HAP-1 (cell line): ENCODE data around the gene PRKCB.

Experiments used
- DNase-seq, 2 experiments: peaks; one replicate each; pipeline ENCODE4 v3.0.0-alpha.2; 2016 to 2020; ENCODE audit warnings: low spot score in 2 of 2
- H3K27me3 ChIP-seq: fragments of 250-450 bp; sonication (Bioruptor Pico); 2 replicates; pipeline ENCODE4 v1.5.1; 2020; ENCODE audit warnings: low read depth, mild to moderate bottlenecking, moderate library complexity
- H3K36me3 ChIP-seq: fragments of 250-450 bp; sonication (Bioruptor Pico); replicated peaks from 2 replicates; pipeline ENCODE4 v1.5.1; 2020; ENCODE audit warnings: mild to moderate bottlenecking
- H3K4me1 ChIP-seq: fragments of 250-450 bp; sonication (Bioruptor Pico); 2 replicates; pipeline ENCODE4 v1.5.1; 2020; ENCODE audit warnings: mild to moderate bottlenecking
- H3K4me3 ChIP-seq: fragments of 250-450 bp; sonication (Bioruptor Pico); 2 replicates; pipeline ENCODE4 v1.5.1; 2020; ENCODE audit warnings: mild to moderate bottlenecking, moderate library complexity
- H3K9me3 ChIP-seq: fragments of 250-450 bp; sonication (Bioruptor Pico); 2 replicates; pipeline ENCODE4 v1.5.1; 2020; ENCODE audit warnings: mild to moderate bottlenecking, moderate library complexity
- in situ Hi-C: fragments of 300-500 bp; cut with MboI; formaldehyde crosslinking; loops from 3 replicates; pipeline ENCODE4 v1.14.3; 2020; ENCODE audit warnings: low sequenced_read_pairs, inconsistent platforms, mixed read lengths

The PRKCB gene

GRCh38 chr16:23895052-23895451 lies 59.3 kb downstream of the PRKCB start:
- in situ Hi-C loops = no loop called here
- Histone ChIP-seq H3K36me3 (no peaks in the 10 kb centered on the region), H3K9me3 (no peaks in the 10 kb centered on the region), H3K4me3 (no peak overlapping the region), H3K27me3 (no peaks in the 10 kb centered on the region), H3K4me1 (no peaks in the 10 kb centered on the region)
- no peak for DNase-seq

GRCh38 chr16:23896832-23897821 lies 61.3 kb downstream of the PRKCB start:
- Histone ChIP-seq H3K27me3 (peaks cover 8% of the 10 kb centered on the region; the same call in 1 of the 2 replicates), H3K4me3 (no peak overlapping the region), H3K9me3 (no peaks in the 10 kb centered on the region), H3K4me1 (no peaks in the 10 kb centered on the region), H3K36me3 (no peaks in the 10 kb centered on the region)
- in situ Hi-C loops = no loop called here
- no peak for DNase-seq

- Histone ChIP-seq H3K27me3 (peaks cover 8% of the 10 kb centered on the region; the same call in 1 of the 2 replicates), H3K36me3 (no peaks in the 10 kb centered on the region), H3K9me3 (no peaks in the 10 kb centered on the region), H3K4me1 (no peaks in the 10 kb centered on the region), H3K4me3 (no peak overlapping the region)
- in situ Hi-C loops = no loop called here
- no peak for DNase-seq
Observed at GRCh38 chr16:23898682-23899430, 63.1 kb downstream of the PRKCB start.

GRCh38 chr16:23899869-23900268 lies 64.1 kb downstream of the PRKCB start:
- no peak for DNase-seq

GRCh38 chr16:23900480-23901177 lies 64.8 kb downstream of the PRKCB start:
- no peak for DNase-seq
- Histone ChIP-seq H3K36me3 (no peaks in the 10 kb centered on the region), H3K27me3 (peaks cover 8% of the 10 kb centered on the region; the same call in 1 of the 2 replicates), H3K4me3 (no peak overlapping the region), H3K4me1 (no peaks in the 10 kb centered on the region), H3K9me3 (no peaks in the 10 kb centered on the region)
- in situ Hi-C loops = no loop called here

More at GRCh38 chr16:23899869-23900268, 64.1 kb downstream of the PRKCB start:
- H3K36me3 ChIP-seq = no peaks in the 10 kb centered on the region
- no peak overlapping the region for H3K4me3 ChIP-seq
- in situ Hi-C loops = no loop called here
- no peaks in the 10 kb centered on the region for H3K9me3 ChIP-seq
- no peaks in the 10 kb centered on the region for H3K4me1 ChIP-seq
- H3K27me3 ChIP-seq = peaks cover 8% of the 10 kb centered on the region; the same call in 1 of the 2 replicates

GRCh38 chr16:23901178-23902033 lies 65.6 kb downstream of the PRKCB start:
- no peak for DNase-seq
- in situ Hi-C loops = no loop called here
- H3K4me3 ChIP-seq = no peak overlapping the region

GRCh38 chr16:23902034-23902747 lies 66.4 kb downstream of the PRKCB start:
- Histone ChIP-seq H3K4me3 (no peak overlapping the region), H3K36me3 (no peaks in the 10 kb centered on the region), H3K27me3 (peaks cover 8% of the 10 kb centered on the region; the same call in 1 of the 2 replicates), H3K4me1 (no peaks in the 10 kb centered on the region), H3K9me3 (no peaks in the 10 kb centered on the region)
- no peak for DNase-seq
- in situ Hi-C loops = no loop called here

More at GRCh38 chr16:23901178-23902033, 65.6 kb downstream of the PRKCB start:
- peaks cover 8% of the 10 kb centered on the region; the same call in 1 of the 2 replicates for H3K27me3 ChIP-seq
- no peaks in the 10 kb centered on the region for H3K4me1 ChIP-seq
- H3K9me3 ChIP-seq = no peaks in the 10 kb centered on the region
- no peaks in the 10 kb centered on the region for H3K36me3 ChIP-seq

- in situ Hi-C loops = no loop called here
- no peaks in the 10 kb centered on the region for H3K4me1 ChIP-seq
Observed at GRCh38 chr16:23902748-23903414, 67.1 kb downstream of the PRKCB start.

GRCh38 chr16:23905027-23905426 lies 69.2 kb downstream of the PRKCB start:
- Histone ChIP-seq H3K36me3 (no peaks in the 10 kb centered on the region), H3K9me3 (no peaks in the 10 kb centered on the region), H3K4me1 (no peaks in the 10 kb centered on the region), H3K4me3 (no peak overlapping the region), H3K27me3 (peaks cover 8% of the 10 kb centered on the region; the same call in 1 of the 2 replicates)
- DNase-seq = no peak
- in situ Hi-C loops = no loop called here

More at GRCh38 chr16:23902748-23903414, 67.1 kb downstream of the PRKCB start:
- DNase-seq = no peak
- Histone ChIP-seq H3K4me3 (no peak overlapping the region), H3K27me3 (peaks cover 8% of the 10 kb centered on the region; the same call in 1 of the 2 replicates), H3K9me3 (no peaks in the 10 kb centered on the region), H3K36me3 (no peaks in the 10 kb centered on the region)

- in situ Hi-C loops = no loop called here
- no peaks in the 10 kb centered on the region for H3K36me3 ChIP-seq
Observed at GRCh38 chr16:23907457-23907902, 71.7 kb downstream of the PRKCB start.

GRCh38 chr16:23907903-23908302 lies 72.1 kb downstream of the PRKCB start:
- no peaks in the 10 kb centered on the region for H3K9me3 ChIP-seq
- no peak overlapping the region for H3K4me3 ChIP-seq
- in situ Hi-C loops = no loop called here
- H3K27me3 ChIP-seq = no peaks in the 10 kb centered on the region
- no peaks in the 10 kb centered on the region for H3K36me3 ChIP-seq
- H3K4me1 ChIP-seq = no peaks in the 10 kb centered on the region
- DNase-seq = no peak

More at GRCh38 chr16:23907457-23907902, 71.7 kb downstream of the PRKCB start:
- Histone ChIP-seq H3K9me3 (no peaks in the 10 kb centered on the region), H3K4me3 (no peak overlapping the region), H3K4me1 (no peaks in the 10 kb centered on the region), H3K27me3 (no peaks in the 10 kb centered on the region)
- no peak for DNase-seq

GRCh38 chr16:23908790-23909189 lies 73.0 kb downstream of the PRKCB start:
- no peak overlapping the region for H3K4me3 ChIP-seq
- H3K4me1 ChIP-seq = no peaks in the 10 kb centered on the region
- H3K27me3 ChIP-seq = no peaks in the 10 kb centered on the region
- in situ Hi-C loops = no loop called here
- no peak for DNase-seq
- H3K9me3 ChIP-seq = no peaks in the 10 kb centered on the region
- H3K36me3 ChIP-seq = no peaks in the 10 kb centered on the region
